Eye (tissue), 1 donor: ENCODE measurements around the gene NDUFB11.

Experiments
- DNase-seq: peaks from one replicate; pipeline ENCODE4 v3.0.0-alpha.2; 2015

Gene NDUFB11

DNA sequence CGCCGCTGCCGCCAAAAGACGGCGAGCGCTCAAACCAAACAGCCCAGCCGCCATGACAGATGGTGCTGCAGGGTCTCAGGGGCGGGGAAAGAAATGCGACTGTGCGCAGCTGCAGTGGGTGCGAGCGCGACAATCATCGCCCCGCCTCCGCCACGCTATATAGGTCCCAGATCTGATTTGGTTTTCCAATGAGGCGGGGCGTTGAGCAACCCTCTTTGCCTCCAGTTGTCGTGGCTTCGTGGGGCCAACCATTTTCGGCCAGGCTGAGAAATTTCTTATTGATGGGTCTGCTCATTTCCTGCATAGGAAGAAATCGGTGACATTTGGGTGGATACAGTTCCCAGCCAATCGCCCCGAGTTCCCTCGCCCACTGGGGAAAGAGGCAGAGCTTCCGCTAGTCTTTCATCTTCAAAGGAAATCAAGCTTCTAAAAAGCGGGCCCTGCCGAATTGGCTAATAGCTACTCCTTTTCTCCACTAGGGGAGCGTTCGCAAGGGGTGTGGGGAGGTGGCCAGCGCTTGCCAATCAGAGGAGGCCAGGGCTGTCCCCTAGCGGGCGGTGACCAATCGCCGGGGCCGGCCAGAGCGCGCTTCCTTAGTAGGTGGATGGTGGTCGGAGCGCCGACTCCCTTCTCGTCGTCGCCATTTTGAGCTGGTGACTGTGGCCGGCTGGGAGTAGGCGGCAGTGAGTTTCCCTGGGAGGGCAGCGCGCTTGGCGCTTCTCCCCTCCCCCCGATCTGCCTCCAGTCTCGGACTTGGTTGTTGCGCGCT lies at the start of gene NDUFB11, which contains the start of gene RBM10:
NDUFB11 (minus strand) TSS at position 77 of the 769 bp plus-strand sequence; CDS start at position 54, 23 bp downstream.
RBM10 (plus strand) TSS at position 596 of the 769 bp plus-strand sequence. CDS start 2,261 bp downstream, outside the sequence.
- peak; percentile 95 for DNase-seq

DNA sequence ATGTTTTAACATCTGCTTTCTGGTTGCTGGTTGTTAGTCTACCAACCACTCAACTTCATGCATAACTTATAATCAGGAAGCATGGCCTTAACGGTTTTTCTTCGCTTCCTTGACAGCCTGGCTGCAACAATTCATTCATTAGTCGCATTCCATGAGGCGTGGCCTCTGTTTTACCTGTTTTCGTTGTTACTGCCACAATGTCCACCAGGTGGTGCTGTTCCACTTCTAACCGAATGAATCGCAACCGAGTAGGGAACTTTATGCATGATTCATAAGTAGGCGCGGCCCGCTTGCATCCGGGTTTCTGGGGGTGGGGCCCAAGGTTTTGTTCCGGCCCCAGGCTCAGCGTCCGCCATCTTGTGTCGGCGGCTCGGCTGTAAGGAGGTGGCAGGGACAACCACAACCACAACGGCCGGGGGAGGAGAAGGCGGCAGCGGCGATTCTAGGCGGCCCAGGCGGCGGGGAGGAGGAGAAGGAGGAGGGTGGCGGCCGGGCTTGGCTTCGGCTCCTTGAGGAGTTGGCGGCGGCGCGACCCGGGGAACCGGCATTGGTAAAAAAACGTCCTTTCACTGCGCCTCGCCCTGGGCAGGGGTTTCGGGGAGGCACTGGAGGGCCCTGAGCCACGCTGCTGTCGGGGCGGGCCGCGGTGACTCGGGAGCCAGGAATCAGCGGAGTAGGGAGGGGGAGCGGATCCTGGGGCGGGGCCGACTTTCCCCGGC lies 49.1 kb upstream of the NDUFB11 start, which contains the start of gene UBA1:
UBA1 (plus strand) TSS at position 355 of the 719 bp plus-strand sequence. CDS start 4,974 bp downstream, outside the sequence.
- DNase-seq: peak; percentile 98

DNA sequence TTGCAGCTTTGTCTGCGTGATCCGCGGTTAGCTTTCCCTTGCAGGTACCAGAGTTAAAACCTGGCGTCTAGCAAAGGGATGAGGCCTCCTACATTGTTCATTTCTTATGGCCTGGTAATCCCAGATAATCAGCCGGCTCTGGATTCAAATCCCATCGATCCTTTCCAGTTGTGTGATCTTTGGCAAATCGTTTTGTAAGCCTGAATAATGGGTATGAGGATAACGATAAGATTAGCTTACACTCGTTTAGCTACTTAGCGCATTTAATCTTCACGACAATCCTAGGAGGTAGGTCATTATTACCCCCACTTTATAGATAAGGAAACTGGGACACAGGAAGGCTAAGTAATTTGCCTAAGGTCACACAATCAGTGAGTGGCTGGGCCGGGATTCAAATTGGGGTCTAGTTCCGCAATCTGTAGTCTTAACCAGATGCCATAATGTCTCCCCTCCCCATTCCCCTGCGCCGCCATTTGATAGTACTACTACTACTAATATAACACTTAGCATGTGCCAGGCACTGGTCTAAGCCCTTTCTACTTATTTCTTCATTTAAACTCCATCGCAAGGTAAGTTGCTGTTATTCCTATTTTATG lies 47.4 kb upstream of the NDUFB11 start:
- peak; percentile 8 for DNase-seq

DNA sequence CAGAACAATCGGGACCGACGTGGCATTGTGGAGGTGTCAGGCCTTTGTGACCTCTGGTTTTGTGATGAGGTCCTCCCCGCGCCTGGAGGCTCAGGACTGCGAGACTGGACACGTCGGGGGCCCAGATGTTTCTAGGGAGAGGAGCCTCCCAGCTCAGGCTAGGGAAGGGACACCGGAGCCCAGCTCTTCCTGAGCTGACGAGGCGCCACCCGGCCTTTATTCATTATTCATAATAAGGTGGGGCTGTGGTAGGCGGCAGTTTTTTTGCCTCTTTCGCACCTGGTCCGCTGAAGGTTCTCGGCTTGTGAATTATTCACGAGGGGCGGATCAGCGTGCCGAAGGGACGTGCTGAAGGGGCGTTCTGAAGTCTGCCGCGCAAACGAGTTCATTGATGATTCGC lies 46.8 kb upstream of the NDUFB11 start:
- peak; percentile 42 for DNase-seq

DNA sequence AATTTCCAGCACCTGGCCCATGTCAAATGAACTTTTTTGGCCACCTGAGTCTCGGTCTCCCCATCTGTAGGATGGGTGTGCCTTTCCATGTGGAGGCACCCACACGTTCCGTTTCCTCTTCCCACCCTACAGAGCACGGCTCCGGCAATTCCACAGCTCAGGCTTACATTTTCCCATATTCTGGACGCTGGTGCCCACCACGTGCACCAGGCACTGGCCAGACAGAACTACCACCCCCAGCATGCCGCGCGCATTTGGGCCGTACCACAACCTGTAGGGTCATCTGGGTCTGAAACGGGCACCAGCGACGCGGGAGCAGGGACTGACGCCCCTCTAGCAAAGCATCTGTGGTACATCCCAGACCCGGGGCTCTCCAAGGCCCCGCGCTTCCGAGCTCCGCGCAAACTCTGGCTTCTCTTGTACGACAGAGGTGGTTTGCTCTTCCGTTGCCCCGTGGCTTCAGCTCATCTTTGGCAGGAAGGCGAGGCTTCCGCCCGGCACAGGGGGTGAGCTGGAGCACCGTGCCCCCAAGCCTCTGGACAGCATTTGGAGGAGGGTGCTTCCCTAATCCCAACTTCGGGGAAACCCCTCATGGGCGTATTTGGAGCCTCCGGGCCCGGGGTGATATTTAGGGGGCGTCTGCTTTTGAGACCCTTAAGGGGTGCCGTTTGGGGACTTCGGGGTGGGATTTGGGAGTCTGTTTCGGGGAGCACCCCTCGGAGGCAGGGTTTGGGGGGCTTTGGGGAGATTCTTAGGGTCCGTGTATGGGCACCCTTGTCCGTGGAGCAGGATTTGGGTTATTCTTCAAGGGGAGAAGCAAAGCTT lies 46.2 kb upstream of the NDUFB11 start:
- DNase-seq: peak; percentile 93

DNA sequence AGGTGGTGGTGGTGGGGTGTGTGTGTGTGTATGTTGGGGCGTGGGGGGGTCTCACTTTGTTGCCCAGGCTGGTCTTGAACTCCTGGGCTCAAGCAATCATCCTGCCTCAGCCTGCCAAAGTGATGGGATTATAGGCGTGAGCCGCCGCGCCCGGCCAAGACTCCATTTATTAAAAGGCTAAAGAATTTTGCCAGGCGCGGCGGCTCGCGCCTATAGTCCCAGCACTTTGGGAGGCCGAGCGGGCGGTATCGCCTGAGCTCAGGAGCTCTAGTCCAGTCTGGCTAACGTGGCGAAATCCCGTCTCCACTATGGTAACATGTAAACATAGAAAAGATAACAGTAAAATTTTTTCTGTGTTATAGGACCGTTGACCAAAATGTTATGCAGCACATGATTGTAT lies 45.4 kb upstream of the NDUFB11 start:
- DNase-seq: no peak

DNA sequence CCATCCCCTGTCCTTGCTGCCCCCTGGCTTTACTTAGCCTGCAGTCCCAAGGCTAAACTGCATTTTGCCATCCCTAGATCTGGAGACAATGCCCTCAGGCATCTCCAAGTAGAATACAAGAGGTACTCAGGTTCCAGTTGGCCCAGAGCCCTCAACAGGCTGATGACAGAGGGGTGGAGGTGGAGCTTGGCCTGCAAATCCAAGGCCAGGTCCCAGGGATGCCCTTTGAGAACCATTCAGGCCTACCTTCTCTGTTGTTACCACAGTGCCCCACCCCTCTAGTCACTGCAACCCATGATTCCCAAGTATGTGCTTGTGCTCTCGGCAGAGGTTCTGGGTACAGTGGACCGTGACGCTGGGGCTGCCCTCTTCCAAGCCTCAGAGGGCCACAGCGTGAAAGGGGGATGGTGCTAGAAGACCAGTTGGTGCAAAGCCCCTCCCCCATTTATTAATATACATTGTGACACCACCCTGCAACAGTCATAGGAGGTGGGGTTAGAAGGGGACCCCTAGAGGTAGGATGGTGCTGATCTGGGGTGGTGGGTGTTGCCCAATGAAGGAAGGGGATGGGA lies 42.7 kb upstream of the NDUFB11 start:
- no peak for DNase-seq

DNA sequence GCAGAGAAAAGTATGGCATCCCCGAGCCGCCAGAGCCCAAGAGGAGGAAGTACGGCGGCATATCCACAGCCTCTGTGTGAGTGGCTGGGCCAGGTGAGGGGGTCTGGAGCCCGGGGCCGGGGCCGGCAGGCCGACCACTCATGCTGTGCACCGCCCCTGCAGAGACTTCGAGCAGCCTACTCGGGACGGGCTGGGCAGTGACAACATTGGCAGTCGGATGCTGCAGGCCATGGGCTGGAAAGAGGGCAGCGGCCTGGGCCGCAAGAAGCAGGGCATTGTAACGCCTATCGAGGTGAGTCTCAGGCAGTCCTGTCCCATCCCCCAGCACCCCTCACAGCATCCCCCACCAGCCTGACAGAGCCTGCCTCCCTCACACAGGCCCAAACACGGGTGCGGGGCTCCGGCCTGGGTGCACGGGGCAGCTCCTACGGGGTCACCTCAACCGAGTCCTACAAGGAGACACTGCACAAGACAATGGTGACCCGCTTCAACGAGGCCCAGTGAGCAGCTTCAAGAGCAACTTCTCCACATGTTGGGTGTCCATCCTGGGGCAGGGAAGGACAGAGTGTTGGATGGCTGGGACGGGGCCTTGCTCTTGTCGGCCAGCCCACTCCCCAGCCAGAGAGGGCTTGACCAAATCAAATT lies 41.7 kb upstream of the NDUFB11 start:
- no peak for DNase-seq

DNA sequence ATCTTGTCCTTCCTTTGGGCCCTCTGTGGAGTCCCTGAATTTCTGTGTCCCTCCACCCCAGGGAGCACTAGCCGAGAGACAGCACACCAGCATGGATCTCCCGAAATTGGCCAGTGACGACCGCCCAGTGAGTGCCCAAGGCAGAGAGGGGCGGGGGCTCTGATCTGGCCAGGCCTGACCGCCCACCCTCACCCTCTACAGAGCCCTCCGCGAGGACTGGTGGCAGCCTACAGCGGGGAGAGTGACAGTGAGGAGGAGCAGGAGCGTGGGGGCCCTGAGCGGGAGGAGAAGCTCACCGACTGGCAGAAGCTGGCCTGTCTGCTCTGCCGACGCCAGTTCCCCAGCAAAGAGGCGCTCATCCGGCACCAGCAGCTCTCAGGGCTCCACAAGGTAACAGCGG lies 40.7 kb upstream of the NDUFB11 start:
- no peak for DNase-seq

DNA sequence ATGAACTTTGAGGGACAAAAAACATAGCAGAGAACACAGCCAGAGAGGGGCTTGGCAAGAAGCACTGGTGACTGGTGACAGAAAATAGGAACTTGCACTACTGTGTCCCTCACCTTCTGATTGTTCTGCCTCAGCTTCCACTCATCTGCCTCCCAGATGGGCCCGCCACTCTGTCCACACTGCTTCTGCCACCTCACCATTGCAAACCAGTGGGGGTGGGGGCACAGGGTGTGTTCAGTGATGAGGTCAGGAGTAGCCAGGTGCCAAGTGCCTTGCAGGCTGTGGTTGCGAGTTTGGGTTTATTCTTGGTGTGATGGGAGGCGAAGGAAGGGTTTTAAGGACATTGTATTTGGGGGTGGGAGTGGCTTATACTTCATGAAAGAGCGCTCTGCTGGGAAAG lies 40.0 kb upstream of the NDUFB11 start:
- DNase-seq: no peak

DNA sequence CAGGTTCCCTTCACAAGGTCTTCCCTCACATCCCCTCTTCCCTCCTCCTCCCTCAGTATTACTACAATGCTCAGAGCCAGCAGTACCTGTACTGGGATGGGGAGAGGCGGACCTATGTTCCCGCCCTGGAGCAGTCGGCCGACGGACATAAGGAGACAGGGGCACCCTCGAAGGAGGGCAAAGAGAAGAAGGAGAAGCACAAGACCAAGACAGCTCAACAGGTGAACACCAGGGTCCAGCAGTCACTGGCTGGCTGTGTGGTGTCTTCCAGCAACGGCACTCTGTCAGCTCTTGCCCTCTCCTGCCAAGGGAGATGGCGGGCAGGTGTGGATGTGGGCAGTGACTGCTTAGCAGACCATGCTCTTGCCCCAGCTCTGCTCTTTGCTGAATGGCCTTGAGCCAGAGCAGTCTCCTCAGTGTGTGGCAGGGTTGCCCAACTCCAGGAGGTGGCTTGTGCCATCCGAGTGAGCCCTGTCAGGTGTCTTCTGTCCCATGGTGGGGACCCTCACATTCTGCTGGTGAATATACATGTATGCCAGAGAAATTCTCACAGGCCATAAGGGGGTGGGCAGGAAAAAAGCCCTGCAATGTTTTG lies 37.7 kb upstream of the NDUFB11 start:
- DNase-seq: no peak

DNA sequence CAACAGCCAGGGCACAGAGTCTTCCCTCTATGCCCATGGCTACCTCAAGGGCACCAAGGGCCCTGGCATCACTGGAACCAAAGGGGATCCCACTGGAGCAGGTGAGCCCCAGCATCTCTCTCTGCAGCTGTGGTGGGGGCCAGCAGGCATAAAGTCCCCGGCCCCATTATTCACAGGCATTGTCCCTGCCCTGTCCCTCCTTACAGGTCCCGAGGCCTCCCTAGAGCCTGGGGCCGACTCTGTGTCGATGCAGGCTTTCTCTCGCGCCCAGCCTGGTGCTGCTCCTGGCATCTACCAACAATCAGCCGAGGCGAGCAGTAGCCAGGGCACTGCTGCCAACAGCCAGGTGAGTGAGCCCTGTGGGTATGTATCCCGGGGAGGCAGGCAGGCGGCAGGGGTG lies 36.8 kb upstream of the NDUFB11 start:
- no peak for DNase-seq

DNA sequence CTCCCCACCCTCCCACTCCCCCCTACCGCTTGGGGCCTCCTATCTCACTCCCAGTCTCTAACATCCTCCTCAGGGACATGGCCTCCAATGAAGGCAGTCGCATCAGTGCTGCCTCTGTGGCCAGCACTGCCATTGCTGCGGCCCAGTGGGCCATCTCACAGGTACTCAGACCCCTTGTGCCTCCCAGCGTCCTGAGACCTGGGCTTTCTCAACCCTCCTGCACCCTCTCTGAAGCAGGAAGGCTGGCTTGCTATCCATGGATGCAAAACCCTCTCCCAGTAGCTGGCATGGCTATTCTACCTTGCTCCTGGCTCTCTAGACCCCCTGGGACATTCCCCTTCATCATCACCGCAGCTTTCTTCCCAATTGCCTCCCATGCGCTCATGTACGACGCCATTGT lies 35.8 kb upstream of the NDUFB11 start:
- DNase-seq: no peak

DNA sequence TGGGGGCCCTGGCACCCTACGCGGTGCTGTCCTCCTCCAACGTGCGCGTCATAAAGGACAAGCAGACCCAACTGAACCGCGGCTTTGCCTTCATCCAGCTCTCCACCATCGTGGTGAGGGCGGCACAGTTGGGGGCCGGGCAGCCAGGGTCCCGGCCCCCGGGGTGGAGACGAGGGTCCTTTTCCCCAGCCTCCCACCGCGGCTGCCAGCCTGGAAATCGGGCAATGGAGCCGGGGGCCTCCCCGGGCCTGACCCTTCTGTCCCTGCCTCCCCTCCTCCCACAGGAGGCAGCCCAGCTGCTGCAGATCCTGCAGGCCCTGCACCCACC lies 35.4 kb upstream of the NDUFB11 start:
- no peak for DNase-seq

DNA sequence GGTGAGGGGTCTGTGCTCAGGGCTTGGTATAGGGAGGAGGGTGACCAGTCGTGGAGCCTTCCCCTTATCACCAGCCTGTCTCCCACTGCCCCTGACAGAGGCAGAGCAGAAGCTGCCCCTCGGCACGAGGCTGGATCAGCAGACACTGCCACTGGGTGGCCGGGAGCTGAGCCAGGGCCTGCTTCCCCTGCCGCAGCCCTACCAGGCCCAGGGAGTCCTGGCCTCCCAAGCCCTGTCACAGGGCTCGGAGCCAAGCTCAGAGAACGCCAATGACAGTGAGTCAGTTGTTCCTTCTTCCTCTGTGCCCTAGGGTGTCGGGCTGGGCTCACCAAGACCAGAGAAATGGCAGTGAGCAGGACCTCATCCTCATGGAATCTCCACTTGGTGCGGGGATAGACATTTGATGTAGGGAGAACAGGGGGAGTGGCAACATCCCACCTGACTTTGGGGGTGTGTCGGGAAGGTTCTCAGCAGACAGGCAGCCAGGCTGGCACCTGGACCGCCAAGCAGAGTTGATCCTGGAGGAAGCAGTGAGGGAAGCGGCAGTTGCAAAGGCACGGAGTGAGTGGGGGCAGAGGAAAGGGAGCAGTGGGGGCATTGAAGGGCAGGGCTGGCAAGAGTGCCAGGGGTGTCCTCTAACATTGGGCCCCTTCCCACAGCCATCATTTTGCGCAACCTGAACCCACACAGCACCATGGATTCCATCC lies 34.9 kb upstream of the NDUFB11 start:
- DNase-seq: no peak

DNA sequence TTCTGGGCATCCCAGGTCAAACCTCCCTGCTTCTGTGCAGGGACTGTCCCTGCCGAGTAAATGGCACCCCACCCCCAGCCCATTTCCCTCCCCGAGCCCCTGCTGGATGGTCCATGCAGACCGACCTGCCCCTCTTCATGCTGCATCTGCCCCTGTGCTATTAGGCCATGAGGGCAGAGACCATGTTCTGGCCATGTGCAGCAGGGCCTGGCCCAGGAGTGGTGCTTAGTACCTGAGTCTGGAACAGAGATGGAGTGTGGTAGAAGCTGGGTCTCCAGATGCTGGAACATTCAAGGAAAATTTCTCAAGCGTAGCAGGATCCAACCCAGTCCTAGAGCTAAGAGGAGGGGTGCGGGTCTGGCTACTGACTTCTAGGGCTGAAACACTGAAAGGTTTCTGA lies 33.8 kb upstream of the NDUFB11 start:
- DNase-seq: no peak

DNA sequence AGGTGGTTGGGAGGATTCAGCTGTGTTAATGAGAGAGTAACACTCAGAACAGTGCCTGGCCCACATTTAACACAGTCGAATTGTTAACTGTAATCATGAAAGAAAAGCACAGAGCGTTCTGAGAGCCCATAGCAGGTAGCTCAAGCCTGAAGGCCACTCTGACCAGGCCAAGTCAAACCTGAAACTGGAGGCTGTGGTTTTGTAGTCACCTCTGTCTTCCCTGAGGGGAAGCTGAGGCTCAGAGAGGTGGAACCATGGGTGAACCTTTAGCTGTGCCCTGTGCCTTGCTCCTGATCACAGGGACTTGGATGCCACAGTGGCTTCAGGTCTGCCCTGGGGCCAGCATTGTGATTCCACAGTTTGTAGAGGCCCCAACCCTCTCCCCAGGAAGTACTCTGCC lies 32.6 kb upstream of the NDUFB11 start:
- DNase-seq: no peak

DNA sequence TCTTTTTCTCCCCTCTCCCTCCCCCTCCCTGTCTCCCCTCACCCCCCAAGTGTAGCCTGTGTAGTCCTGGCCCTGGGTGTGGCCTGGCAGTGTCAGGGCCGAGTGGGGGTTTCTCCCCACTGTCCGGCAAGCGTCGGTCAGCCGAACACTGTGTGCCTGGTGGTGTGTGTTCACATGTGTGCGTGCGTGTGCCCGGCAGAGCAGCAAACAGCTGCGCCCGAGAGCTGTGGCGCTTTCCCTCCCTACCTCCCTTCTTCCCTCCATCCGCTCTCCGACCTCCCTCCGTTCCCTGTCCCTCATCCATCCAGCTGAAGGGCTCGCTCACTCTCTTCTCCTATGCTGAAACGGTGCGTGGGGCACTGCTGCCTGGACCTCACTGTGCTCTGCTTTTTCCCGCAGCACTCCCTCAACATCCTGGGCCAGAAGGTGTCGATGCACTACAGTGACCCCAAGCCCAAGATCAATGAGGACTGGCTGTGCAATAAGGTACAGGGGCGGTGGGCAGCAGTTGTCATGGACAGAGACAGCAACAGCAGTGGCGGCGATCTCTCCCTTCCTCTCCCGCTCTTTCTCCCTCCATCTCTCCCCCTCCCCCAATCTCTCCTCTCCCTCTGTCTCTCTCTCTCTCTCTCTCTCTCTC lies 31.7 kb upstream of the NDUFB11 start:
- DNase-seq: no peak

DNA sequence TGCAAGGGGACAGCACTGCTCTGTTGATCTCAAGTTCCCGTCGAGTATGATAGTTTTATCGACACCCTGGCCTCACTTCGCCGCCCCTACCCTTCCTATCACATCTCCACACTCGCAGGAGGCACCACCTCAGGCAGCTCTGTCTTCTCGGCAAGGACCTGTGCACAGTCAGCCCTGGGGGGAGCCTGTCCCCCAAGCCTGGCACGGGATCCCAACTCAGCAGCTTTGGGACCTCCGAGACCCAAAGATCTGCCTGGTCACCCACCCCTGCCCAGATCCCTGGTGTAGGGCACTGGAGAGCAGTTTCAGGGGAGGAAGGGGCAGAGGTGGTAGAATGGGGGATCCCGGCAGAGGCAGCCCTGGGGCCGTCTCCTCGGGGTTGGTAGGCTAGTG lies 31.1 kb upstream of the NDUFB11 start:
- DNase-seq: no peak

DNA sequence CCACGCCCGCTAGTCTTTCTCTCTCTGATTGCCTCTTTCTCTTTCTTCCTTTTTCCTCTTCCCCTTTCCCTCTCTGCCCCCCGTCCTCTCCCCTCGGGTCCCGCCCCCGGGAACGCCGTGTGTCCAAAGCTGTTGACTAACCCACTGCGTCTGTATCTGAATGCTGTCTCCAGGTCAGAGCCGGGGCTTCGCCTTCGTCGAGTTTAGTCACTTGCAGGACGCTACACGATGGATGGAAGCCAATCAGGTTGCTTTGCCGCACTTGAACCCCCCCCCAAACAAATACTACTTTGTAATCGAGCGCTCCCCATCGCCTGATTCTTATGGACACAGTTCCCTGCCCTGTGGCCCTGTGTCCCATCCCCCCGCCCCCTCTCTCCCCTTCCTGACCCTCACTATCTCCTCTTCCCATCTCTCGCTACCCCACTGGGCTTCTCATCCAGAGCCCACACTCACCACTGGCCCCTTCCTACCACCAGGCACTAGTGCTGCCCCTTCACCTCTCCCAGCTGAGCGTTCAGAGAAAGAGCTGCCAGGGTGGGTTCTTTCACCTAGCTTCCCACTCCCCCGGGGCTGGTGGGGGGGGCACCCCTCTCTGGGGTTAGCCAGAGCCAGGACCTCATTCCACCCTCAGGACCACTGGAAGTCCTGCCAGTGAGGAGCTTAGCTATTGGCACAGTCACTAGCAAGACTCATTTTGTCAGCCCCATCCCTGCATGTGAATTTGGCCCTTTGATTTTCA lies 30.5 kb upstream of the NDUFB11 start:
- no peak for DNase-seq
